Esophagus squamous epithelium (tissue), 5 donors: ENCODE measurements around the gene TET1. TPM values are rescaled to one million over a fixed set of nuclear protein-coding genes. Genes with fewer than 3 reads are reported as not detected.
"Not testable (repeated sequence)": the region's sequence is repeated elsewhere in the genome, so short reads cannot be mapped to it uniquely, and the experiment has no call there.

Source experiments
- DNase-seq: peaks from one replicate; lab custom pipeline; 2025; lab: John Stamatoyannopoulos, UW
- H3K27ac ChIP-seq, 4 donors: fragments of 200-600 bp; sonication (generic); one replicate each; pipeline ENCODE4 v1.5.1; 2016 to 2019; ENCODE audit warnings: mild to moderate bottlenecking in 1 of 4
- H3K27me3 ChIP-seq, 4 donors: fragments of 200-600 bp; sonication (generic); 1 replicate in 3 of 4; 2 replicates in 1 of 4; pipeline versions ENCODE4 v1.5.1 to v1.6.0; 2017 to 2021; ENCODE audit warnings: antibody characterized with exemption in 1 of 4
- H3K36me3 ChIP-seq, 3 donors: fragments of 200-600 bp; sonication (generic); one replicate each; pipeline ENCODE4 v1.5.1; 2016 to 2019
- H3K4me1 ChIP-seq, 3 donors: fragments of 200-600 bp; sonication (generic); one replicate each; pipeline ENCODE4 v1.5.1; 2017 to 2019
- H3K4me3 ChIP-seq, 4 donors: fragments of 200-600 bp; sonication (generic); 1 replicate in 3 of 4; 2 replicates in 1 of 4; pipeline ENCODE4 v1.5.1; 2016 to 2019; ENCODE audit warnings: mild to moderate bottlenecking in 2 of 4, moderate library complexity in 1 of 4
- H3K9me3 ChIP-seq, 3 donors: fragments of 200-600 bp; sonication (generic); one replicate each; pipeline ENCODE4 v1.5.1; 2016 to 2019
- CTCF ChIP-seq, 6 experiments: fragments of 450-650 bp in 4 of 6; fragments of 200-600 bp in 2 of 6; sonication (generic) in 2 of 6; IDR thresholded peaks; one replicate each; pipeline ENCODE4 v1.5.1; 2016 to 2019; ENCODE audit warnings: antibody characterized with exemption in 6 of 6, mild to moderate bottlenecking in 4 of 6, moderate library complexity in 4 of 6
- POLR2A ChIP-seq, 4 donors: fragments of 450-650 bp; IDR thresholded peaks; one replicate each; pipeline ENCODE4 v1.6.1; 2017; ENCODE audit warnings: antibody characterized with exemption in 4 of 4, mild to moderate bottlenecking in 4 of 4, moderate library complexity in 3 of 4
- WGBS, 2 donors: methylation state at CpG; one replicate each; pipeline ENCODE4 v1.1.5; 2018; 5-methylcytosine and 5-hydroxymethylcytosine counted together
- intact Hi-C: fragments of 100-400 bp; cut with DNase I; formaldehyde crosslinking; loops from one replicate; pipeline ENCODE4 v1.15.0; 2022
- total RNA-seq, 4 donors: library from RNA; depleted of rRNA; stranded (reverse); fragments of >200 nt; gene quantifications; one replicate each; pipeline ENCODE4 v1.1.0, GENCODE V29; 2016
- donor health status: DM: yes; HTN: yes; CAD: no.

Gene TET1
- total RNA-seq, 4 donors from 2014 or later: 0.15 to 2.9 (median 0.80) TPM

GRCh38 chr10:68574051-68574450, 13.9 kb downstream of the TET1 start:
- TF ChIP-seq CTCF (IDR thresholded peaks at IDR 0.05): no peak
- no peak for TF ChIP-seq POLR2A (IDR thresholded peaks at IDR 0.05)
- no peak overlapping the region for H3K27ac ChIP-seq
- WGBS, 2 donors: 85 to 92% methylated on average over 2 of the region's 2 CpGs
- H3K9me3 ChIP-seq: no peaks in the 10 kb centered on the region
- no peak for DNase-seq
- intact Hi-C loops: no loop called here
- peaks cover 0 to 10% (median 0%) of the 10 kb centered on the region in 3 donors for H3K4me1 ChIP-seq
- H3K4me3 ChIP-seq: no peak overlapping the region
- H3K27me3 ChIP-seq: no peaks in the 10 kb centered on the region
- peaks cover 0 to 4% (median 0%) of the 10 kb centered on the region in 3 donors for H3K36me3 ChIP-seq

- TF ChIP-seq POLR2A (IDR thresholded peaks at IDR 0.05): no peak
- TF ChIP-seq CTCF (IDR thresholded peaks at IDR 0.05): no peak
- no peaks in the 10 kb centered on the region for H3K9me3 ChIP-seq
- H3K4me3 ChIP-seq: no peak overlapping the region
- peaks cover 0 to 10% (median 0%) of the 10 kb centered on the region in 3 donors for H3K4me1 ChIP-seq
- intact Hi-C loops: no loop called here
- H3K36me3 ChIP-seq: peaks cover 0 to 4% (median 0%) of the 10 kb centered on the region in 3 donors
- H3K27ac ChIP-seq: no peak overlapping the region
- H3K27me3 ChIP-seq: no peaks in the 10 kb centered on the region
- WGBS, 2 donors: 91 to 96% methylated on average over 4 to 5 of the region's 5 CpGs
- DNase-seq: no peak
Observed at GRCh38 chr10:68576118-68576517, 16.0 kb downstream of the TET1 start.

GRCh38 chr10:68578974-68579373, 18.8 kb downstream of the TET1 start:
- Histone ChIP-seq H3K27ac (no peak overlapping the region), H3K4me1 (no peaks in the 10 kb centered on the region), H3K4me3 (no peak overlapping the region), H3K9me3 (no peaks in the 10 kb centered on the region), H3K27me3 (no peaks in the 10 kb centered on the region), H3K36me3 (peaks cover 0 to 2% (median 0%) of the 10 kb centered on the region in 3 donors)
- intact Hi-C loops: no loop called here
- no peak for DNase-seq
- 69 to 76% methylated on average over 2 of the region's 2 CpGs for WGBS, 2 donors
- no peak for TF ChIP-seq POLR2A (IDR thresholded peaks at IDR 0.05)
- TF ChIP-seq CTCF (IDR thresholded peaks at IDR 0.05): no peak

GRCh38 chr10:68584187-68584586, 24.1 kb downstream of the TET1 start:
- intact Hi-C loops, H3K4me3 ChIP-seq, H3K36me3 ChIP-seq, DNase-seq, H3K27ac ChIP-seq, H3K9me3 ChIP-seq, H3K27me3 ChIP-seq, H3K4me1 ChIP-seq: not testable (repeated sequence)
- WGBS, 2 donors: 86 to 89% methylated on average over 6 of the region's 6 CpGs

- WGBS, 2 donors: 74 to 80% methylated on average over 5 of the region's 5 CpGs
Observed at GRCh38 chr10:68586606-68587305, 26.6 kb downstream of the TET1 start.

More at GRCh38 chr10:68586606-68587305, 26.6 kb downstream of the TET1 start:
- H3K27ac ChIP-seq: no peak overlapping the region
- H3K4me3 ChIP-seq: no peak overlapping the region
- no peaks in the 10 kb centered on the region for H3K27me3 ChIP-seq
- no peaks in the 10 kb centered on the region for H3K4me1 ChIP-seq
- H3K36me3 ChIP-seq: no peaks in the 10 kb centered on the region
- DNase-seq: no peak
- intact Hi-C loops: no loop called here
- TF ChIP-seq CTCF (IDR thresholded peaks at IDR 0.05) (no peak), POLR2A (IDR thresholded peaks at IDR 0.05) (no peak)
- no peaks in the 10 kb centered on the region for H3K9me3 ChIP-seq
